ENCODE measurements around the gene MYL5.
A peak's percentile ranks its signal among the peaks of the same experiment; 100 is the strongest.
"Not testable (repeated sequence)": the region's sequence is repeated elsewhere in the genome, so short reads cannot be mapped to it uniquely, and the experiment has no call there.

Gene MYL5

GRCh38 chr4:657834-658667 is 16.3 kb upstream of the MYL5 start:
- no peak for DNase-seq (ENCODE audit: low spot score)

GRCh38 chr4:658681-659667 is 15.4 kb upstream of the MYL5 start:
- DNase-seq (ENCODE audit: low spot score), result no peak

GRCh38 chr4:659851-660250 is 14.5 kb upstream of the MYL5 start:
- DNase-seq (ENCODE audit: low spot score), result no peak

GRCh38 chr4:660401-660800 is 13.9 kb upstream of the MYL5 start:
- DNase-seq (ENCODE audit: low spot score), result no peak

- no peak for DNase-seq (ENCODE audit: low spot score)
Observed at GRCh38 chr4:661231-661630, 13.1 kb upstream of the MYL5 start.

GRCh38 chr4:661881-662761 is 12.2 kb upstream of the MYL5 start:
- DNase-seq (ENCODE audit: low spot score), result no peak

GRCh38 chr4:663046-663437 is 11.3 kb upstream of the MYL5 start:
- DNase-seq (ENCODE audit: low spot score), result no peak

- no peak for DNase-seq (ENCODE audit: low spot score)
Observed at GRCh38 chr4:663438-664428, 10.6 kb upstream of the MYL5 start.

- no peak for DNase-seq (ENCODE audit: low spot score)
Observed at GRCh38 chr4:664713-665231, 9.6 kb upstream of the MYL5 start.

GRCh38 chr4:665381-665750 is 9.0 kb upstream of the MYL5 start:
- DNase-seq (ENCODE audit: low spot score), result no peak

GRCh38 chr4:665751-666435 is 8.4 kb upstream of the MYL5 start:
- DNase-seq (ENCODE audit: low spot score), result no peak

GRCh38 chr4:666436-666810 is 7.9 kb upstream of the MYL5 start:
- no peak for DNase-seq (ENCODE audit: low spot score)

- DNase-seq (ENCODE audit: low spot score), result no peak
Observed at GRCh38 chr4:666822-667544, 7.4 kb upstream of the MYL5 start.

- DNase-seq (ENCODE audit: low spot score), result no peak
Observed at GRCh38 chr4:667545-667925, 6.8 kb upstream of the MYL5 start.

GRCh38 chr4:668219-668618 is 6.1 kb upstream of the MYL5 start:
- not testable (repeated sequence) for DNase-seq (ENCODE audit: low spot score)

- DNase-seq (ENCODE audit: low spot score), result not testable (repeated sequence)
Observed at GRCh38 chr4:669806-670559, 4.4 kb upstream of the MYL5 start.

- no peak for DNase-seq (ENCODE audit: low spot score)
Observed at GRCh38 chr4:671769-672168, 2.6 kb upstream of the MYL5 start.

GRCh38 chr4:673349-674091 is 822 bp upstream of the MYL5 start:
- DNase-seq (ENCODE audit: low spot score), result peak; percentile 66
